CD4-positive, alpha-beta T cell treated with Interleukin-12 subunit alpha and Interleukin-12 subunit beta, for 1 hour (primary cell): Measurements from ENCODE around the gene MRPS34.
"Not testable (repeated sequence)": the region's sequence is repeated elsewhere in the genome, so short reads cannot be mapped to it uniquely, and the experiment has no call there.

ENCODE experiments used
- DNase-seq: peaks from one replicate; pipeline ENCODE4 v3.0.0-alpha.2; 2020

MRPS34 gene

DNA sequence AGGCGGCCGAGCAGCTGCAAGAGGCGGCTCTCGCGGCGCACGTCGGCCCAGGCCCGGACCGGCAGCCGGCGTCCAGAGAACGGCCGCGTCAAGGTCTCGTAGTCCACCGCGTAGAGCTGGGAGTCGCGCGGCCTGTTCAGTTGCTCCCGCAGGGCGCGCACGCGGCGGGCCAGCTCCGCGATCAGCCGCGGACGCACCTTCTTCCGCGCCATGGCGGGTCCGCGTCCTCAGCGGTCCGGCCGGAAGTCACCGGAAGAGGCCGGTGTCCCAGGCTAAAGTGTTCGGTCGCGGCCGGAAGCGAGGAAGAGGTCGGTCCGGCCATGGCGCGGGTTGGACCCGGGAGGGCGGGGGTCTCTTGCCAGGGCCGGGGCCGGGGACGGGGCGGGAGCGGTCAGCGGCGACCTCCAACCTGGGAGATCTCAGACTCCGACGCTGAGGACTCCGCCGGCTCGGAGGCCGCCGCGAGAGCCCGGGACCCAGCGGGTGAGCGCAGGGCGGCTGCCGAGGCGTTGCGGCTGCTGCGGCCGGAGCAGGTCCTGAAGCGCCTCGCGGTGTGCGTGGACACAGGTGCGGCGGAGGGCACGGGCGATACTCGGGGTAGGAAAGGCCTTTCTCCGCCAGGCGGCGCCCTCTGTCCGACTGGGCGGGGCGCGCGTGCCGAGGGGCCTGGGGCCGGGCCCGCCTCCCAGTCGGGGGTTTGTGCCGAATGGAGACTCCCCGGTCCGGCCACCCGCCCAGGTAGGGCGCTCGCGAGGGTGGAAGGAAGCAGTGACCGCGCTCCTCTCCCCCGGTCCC lies at the start of gene MRPS34:
Gene MRPS34 (minus strand): TSS at position 227 of the 795 bp plus-strand sequence. CDS start 15 bp downstream, at position 212.
- DNase-seq, result peak; percentile 85

DNA sequence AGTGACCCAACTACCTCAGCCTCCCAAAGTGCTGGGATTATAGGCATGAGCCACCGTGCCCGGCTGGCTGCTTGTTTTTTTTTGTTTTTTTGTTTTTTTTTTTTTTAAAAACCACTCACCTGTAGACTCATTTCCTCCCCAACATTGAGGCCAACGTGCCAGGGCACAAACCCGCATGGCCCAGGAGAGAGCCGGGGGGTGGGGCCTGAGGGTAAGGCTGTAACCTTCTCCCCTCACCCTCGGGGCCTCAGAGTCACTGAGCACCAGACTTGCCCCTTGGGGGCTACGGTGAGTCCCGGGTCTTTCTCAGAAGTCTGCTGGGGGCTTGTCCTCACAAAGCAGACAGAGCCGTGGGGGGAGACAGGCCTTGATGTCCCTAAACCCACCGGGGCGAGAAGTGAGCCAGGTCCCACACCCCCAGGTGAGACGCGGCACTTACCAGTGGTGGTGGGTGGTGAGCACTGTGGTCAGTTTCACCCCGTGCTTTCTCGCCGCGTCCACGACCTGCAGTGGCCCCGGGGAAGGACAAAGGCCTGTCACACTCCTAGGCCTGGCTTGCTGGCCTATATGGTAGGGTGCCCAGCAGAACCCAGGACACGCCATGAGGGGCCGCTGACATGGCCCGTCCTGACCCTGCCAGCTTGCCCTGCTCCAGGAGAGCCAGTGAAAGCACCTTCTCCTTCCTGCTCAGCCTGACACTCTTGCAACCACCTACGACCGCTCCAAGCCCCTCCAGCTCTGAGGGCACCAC lies 49.1 kb upstream of the MRPS34 start:
- no peak for DNase-seq

DNA sequence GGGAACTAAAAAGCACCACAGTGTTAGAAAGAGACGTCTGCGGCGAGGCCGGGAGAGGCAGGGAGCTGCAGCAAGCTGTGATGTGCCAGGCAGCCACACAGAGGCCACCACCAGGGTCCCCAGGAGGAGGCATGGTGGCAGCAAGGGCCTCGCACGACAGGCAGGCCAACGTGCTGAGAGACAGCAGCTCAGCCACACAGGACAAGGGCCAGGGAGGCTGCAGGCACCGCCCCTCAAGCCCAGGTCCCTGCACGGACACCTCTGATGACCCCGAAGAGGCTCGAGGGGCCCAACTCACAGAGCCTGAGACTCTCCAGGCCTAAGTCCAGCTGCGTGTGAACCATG lies 48.0 kb upstream of the MRPS34 start:
- no peak for DNase-seq

DNA sequence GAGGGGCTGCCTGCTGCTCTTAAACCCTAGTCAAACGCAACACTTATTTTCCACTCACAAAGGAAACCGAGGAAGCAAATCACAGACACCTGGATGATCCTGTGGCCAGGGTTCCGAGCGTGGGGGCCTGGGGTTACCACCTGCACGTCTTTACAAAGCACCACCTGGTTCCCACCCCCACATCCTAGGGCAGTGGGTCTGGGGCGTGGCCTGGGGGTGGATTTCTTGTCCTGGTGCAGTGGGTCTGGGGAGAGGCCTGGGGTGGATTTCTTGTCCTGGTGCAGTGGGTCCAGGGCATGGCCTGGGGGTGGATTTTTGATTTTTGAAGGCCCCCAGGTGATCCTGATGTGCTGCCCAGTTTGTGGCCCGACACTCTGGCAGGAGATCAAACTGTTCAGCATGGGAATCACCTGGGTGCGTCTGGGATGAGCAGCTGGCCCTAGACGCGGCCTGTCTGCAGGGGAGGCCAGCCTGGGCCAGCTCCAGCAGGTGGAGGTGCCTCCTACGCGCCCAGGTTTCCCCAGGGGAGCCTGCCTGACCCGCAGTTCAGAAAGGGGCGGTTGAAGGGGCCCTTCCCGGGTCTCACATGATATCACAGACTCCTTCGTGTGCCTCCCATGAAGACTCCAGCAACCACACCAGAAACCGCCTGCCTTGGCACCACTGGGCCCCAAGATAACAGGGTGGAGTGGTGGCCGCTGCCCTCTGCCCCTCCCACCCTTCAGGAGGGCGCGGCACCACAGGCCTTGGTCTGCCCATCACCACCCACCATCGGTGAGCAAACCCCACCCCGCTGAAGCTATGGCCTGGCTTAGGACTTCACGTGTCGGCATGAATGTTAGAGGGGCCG lies 47.4 kb upstream of the MRPS34 start:
- DNase-seq, result no peak

DNA sequence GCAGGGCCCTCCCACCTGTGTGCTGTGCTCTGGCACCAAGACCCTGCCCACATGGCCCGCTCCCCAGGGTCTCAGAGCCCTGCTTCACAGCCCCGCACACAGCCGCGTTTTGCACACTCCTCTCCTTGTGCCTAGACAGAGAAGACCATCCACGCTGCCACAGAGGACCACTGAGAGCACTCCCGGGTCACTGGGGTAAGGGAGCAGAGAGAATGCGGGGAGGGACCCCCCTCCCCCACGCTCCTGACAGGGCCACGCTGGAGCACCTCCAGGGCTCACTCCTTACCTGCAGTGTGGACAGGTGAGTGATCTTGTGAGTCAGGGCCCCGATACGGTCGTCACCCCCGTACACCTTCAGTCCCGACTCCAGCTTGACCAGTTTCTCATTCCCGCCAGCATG lies 46.7 kb upstream of the MRPS34 start:
- DNase-seq, result no peak

DNA sequence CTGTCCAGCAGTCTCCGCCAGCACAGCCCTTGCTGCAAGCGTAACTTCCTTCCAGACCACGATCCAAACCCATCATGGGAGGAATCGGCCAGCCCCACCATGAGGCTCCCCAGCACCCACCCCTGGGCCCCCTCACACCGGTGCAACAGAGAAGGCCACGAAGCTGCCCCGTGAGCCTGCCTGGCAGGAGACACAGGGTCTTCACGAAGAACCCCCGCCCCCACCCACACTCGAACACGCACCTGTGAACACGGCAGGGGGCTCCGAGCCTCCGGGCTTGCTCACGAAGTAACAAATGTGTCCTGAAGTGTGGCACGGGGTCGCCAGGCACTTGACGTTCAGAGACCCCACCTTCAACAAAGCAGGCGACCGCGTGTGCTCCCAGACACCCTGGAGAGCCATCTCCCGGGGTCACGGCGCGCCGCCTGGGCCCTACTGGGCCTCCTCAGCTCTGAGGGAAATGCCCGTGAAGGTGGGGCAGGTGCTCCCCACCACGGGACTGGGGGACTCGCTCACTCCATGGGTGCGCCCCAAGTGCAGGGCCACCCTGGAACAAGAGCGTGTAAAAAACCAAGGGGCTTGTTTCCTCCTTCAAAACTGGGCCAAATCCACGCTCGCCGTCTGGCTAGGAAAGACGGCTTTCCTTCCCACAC lies 46.1 kb upstream of the MRPS34 start:
- no peak for DNase-seq

DNA sequence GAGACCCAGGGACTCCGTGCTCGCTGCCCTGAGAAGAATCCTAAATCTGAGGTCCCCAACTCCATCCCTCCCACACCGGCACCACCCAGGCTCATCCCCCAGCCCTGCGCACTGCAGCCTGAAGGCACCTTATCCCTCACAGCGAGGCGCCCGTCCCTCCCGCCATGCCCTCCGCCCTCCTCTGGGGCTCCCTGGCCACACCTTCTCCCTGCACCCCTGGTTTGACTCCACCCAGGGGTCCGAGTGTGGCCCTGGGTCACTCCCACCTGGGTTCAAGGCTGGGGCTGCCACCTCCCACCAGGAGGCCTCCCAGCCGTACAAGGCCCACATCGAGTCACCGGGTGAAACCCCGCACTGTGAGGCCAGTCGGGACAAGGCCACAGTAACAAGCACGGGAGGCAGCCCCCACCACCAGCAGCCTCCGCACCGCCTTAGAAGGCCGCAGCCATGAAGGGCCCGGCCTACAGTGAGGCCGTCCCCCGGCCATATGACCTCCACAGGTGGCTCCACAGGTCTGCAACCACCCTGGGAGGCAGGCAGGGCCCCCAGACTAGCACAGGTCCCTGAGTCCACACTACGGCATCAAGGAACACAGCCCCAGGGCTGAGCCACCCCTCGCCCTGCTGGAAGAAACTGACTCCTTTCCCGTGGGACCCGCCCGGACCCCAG lies 45.4 kb upstream of the MRPS34 start:
- DNase-seq, result no peak

DNA sequence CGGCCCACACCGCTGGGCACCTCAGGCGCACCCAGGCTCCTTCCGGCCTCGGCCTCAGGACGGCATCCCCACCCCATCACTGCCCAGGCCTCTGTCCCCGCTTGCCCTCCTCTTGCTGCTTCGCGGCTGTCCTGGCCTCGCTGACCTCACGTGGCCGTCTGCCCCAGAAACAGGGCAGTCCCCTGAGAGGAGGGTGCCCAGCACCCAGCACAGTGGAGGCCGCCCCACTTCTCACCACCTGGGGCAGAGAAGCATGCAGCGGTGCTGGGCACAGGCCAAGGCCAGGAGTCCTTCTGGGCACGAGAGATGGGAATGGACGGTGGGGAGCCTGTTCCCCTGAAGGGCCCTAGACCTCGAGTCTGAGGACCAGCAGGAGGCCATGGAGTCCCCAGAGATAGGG lies 44.8 kb upstream of the MRPS34 start:
- DNase-seq, result no peak

DNA sequence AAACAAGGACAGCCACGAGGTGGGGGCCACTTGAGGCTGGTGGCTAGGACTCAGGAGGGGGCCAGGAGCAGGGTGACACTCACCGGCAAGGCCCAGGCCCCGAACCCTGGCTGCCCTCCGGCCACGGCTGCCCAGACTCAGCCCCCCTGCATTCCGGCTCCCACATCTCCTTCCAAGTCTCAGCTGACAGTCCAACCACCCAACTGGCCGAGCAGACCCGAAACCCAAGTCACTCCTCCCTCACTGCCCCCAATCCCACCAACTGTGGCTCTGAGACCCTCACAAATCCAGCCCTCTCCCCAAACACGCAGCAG lies 44.3 kb upstream of the MRPS34 start:
- no peak for DNase-seq

DNA sequence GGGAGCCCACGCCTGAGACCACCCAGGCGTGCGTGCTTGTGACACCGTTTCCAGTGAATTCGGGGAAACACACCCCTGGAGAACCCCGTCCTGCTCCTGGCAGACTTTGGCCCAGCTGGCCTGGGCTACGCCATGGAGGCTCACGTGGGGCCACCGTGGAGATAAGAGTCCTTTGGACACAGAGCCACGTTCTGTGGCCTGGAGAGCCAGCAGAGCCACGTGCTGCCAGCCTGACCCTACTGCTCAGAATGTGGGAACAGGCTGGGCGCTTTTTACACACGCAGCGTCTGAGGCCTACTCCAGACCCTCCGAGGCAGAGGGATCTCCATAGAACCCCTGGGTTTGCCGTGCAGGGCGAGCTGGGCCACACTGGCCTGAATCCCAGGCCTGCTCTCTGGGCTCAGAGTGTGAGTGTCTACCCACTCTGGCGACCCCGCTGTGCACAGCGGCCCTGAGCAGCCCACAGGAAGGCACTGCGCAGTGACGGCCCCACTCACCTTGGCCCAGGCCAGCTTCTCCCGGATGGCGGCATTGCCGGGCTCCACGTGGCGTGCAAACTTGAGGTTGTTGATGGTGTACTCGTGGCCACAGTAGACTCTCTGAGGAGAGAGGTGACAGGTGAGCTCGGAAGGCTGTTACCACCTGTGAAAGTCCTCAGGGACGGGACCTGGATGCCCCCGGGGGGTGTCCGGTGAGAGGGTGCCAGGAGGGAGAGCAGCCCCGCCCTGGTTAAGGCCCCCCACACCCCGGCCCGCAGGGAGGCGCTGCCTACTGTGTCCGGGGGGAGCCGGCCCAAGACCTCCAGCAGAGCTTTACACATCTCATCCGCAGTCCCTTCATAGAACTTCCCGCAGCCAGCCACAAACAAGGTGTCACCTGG lies 43.7 kb upstream of the MRPS34 start:
- no peak for DNase-seq

DNA sequence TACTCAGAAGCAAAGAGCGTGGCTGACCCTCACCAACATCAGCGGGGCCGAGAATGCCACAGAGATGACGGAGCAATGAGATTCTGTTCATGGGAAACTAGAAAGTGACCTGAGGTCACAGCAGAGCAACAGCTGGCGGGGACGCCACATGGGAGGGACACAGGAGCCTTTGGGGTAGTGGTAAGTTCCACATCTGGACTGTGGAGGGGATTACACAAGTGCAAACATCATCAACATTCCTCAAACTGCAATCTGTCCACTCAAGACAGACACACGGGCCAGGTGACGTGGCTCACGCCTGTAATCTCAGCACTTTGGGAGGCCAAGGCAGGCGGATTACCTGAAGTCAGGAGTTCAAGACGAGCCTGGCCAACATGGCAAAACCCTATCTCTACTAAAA lies 42.5 kb upstream of the MRPS34 start:
- DNase-seq, result no peak

DNA sequence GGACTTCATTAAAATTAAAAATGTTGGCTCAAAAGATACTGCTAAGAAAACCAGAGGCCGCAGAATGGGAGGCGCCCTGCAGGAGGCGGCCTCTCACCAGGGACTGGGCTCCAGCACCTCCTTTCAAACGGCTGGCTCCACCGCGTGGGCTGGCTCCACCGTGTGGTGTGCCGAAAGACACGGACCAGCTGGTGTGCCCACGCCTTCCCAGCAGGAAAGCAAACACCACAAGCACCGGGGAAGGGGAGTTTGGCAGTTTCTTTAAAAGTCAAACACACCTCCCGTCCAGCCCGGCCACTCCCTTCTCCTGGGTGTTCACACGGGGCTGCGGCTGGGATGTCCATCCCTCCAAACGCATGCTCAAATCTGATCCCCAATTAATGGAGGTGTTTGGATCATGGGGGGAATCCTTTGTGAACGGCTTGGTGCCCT lies 39.8 kb upstream of the MRPS34 start:
- DNase-seq, result peak; percentile 44

DNA sequence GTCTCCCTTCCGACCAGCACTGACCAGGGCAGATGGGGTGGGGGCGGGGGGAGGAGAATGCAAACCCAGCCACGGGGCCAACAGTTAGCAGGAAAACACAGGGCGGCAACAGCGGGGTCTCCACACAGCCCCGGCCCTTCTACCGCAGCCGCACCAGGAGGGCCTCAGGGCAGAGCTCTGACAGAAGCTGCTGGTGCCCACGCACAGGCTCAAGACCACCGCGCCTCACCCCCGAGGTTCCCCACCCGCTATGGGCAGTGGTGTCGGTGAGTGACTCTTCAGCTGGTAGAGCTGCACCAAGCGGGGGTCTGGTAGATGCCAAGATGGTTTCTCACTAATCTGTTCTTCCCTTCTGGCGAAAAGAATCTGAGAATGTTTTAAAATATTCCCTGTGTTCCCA lies 37.6 kb upstream of the MRPS34 start:
- no peak for DNase-seq

DNA sequence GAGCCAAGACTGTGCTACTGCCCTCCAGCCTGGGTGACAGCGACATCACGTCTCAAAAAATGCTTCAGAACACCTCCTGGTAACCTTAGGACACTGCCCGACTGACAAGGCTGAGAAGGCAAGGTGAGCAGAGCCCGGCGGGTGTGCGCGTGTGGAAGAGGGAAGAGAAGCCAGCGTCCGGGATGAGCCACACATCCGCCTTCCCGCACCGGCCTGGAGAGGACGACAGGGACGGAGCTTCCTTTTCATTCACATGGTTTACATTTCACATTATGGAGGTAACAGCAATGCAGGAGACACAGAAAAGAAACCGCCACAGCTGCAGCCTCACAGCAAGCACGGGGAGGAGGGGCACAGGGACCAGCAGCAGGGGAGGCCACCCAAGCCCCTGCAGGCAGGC lies 37.2 kb upstream of the MRPS34 start:
- DNase-seq, result no peak

DNA sequence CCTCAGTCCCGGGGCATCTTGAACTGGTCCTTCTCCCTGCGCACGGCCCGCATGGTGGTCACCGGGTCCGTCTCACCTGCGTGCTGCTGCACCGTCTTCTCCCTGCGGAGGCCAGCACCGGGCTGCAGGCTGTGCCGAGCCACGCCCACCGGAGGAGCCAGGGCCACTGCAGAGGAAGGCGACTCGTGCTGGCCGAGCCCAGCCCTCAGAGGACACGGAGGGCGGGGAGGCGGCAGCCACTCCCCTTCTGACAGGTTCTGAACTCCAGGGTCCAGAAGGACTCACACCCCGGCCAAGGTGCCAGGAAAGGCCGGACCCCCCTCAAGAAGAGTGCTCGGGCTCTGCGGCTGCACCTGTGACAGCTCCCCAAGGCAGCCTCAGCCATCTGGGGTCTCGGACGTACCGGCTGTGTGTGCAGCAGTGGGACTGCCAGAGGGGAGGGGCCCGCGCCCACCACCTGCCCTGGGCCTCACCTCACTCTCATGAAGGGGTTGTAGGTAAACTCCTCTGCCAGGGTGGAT lies 36.4 kb upstream of the MRPS34 start:
- no peak for DNase-seq

DNA sequence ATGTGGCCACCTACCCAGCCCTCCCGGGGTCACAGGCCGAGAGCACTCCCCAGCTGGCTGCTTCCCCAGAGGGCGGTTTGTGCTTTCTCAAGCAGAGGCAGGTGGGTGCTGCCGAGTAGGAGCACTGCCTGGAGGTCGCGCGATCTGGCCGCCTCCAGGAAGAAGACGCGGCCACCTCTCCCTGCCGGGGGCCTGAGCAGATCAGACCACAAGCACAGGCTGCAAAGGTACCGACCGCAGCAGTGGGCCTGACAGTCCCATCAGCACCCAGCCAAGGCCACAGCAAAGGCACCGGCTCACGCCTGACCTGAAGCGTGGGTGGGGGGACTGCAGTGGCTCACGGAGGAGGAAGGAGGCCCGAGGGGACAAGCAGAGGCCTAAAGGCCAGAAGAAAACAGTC lies 35.8 kb upstream of the MRPS34 start:
- DNase-seq, result no peak

DNA sequence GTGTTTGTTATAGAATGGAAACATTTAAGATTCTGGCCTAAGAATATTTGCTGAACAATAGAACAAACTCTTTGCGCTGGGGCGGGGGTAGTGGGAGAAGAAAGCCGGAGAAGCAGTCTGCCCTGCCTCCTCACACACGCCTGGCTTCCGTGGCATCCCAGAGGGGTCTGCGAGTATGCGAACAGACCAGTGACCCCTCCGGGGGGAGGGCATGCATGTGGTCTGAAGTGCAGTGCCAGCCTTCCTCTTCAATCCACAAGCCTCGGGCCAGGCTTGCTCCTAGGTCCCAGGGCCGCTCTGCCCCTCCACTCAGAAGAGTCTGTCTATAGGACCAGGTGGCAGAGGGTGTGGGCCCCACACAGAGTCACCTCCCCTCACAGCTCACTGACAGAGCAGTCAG lies 34.7 kb upstream of the MRPS34 start:
- no peak for DNase-seq

DNA sequence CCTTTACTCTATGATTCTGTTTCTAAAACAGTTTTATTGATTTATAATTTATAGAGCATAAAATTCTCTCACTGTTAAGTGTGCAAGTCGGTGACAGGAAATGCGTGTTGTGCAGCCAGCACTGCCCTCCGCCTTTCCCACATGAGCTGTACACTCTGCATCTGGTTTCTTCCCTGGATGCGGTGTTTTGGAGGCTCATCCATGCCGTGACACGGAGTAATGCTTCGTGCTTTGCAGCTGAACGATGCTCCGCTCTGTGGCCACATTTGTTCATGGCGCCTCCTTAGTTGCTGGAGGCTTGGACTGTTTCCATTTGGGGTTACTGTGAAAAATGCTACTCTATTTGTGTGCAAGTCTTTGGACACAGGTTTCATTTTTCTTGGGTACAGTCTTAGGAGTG lies 27.8 kb upstream of the MRPS34 start:
- no peak for DNase-seq

DNA sequence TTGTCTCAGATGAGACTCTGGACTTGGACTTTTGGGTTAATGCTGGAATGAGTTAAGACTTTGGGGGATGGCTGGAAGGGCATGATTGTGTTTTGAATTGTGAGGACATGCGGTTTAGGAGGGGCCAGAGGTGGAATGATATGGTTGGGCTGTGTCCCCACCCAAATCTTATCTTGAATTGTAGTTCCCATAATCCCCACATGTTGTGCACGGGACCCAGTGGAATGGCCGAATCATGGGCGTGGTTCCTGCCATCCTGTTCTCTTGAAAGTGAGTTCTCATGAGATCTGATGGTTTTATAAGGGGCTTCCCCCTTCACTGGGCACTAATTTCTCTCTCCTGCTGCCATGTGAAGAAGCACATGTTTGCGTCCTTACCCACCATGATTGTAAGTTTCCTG lies 26.3 kb upstream of the MRPS34 start:
- not testable (repeated sequence) for DNase-seq

DNA sequence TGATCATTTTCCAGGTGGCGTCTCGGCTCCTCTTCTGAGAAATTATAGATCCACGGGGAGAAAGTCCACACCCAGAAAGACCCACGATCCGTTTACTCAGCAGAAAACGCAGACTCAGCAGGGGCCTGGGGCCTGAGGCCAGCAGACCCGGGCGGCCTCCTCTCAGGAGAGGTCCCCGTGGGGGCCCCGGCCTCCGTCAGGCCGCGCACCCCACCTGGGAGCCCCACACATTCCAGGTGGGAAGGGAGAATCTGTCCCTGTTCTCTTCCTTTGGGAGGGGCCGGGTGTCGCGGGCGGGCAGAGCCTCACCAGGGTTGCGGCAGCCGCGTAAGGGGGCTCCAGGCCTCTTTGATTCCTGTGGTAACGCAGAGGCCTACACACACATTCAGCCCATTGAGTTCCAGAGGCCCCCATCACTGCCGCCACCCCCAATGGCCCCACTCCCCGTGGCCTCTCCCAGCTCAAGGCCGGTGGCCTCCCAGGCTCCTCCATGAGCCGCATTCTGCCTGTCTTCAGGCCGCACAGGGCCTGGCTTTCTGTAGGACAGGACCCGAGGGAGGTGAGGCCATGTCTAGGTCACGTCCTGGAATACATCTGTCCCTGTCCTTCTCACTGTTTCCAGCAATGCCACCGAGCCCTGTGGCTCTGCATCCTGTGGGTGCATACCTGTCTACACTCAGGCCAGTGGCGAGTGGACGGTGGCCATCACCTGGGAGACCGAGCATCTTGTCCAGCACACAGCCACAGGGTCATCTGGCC lies 22.2 kb upstream of the MRPS34 start:
- DNase-seq, result no peak
